Measurements from ENCODE around the gene TJP2.

DNA sequence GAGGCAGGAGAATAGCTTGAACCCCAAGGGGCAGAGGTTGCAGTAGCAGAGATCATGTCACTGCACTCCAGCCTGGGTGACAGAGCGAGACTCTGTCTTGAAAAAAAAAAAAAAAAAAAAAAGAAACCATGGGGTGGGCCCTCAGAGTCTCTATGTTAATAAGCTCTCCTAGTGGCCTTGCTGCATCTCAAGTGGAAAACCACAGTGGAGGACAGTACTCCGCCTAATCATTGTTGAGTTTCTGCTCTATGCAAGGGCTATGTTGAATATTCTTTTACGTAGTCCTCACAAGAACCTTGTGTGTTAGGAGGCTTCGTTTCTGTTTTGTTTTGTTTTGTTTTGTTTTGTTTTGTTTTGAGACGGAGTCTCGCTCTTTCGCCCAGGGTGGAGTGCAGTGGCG lies 48.9 kb downstream of the TJP2 start:
- TF ChIP-seq, protein P1, sequence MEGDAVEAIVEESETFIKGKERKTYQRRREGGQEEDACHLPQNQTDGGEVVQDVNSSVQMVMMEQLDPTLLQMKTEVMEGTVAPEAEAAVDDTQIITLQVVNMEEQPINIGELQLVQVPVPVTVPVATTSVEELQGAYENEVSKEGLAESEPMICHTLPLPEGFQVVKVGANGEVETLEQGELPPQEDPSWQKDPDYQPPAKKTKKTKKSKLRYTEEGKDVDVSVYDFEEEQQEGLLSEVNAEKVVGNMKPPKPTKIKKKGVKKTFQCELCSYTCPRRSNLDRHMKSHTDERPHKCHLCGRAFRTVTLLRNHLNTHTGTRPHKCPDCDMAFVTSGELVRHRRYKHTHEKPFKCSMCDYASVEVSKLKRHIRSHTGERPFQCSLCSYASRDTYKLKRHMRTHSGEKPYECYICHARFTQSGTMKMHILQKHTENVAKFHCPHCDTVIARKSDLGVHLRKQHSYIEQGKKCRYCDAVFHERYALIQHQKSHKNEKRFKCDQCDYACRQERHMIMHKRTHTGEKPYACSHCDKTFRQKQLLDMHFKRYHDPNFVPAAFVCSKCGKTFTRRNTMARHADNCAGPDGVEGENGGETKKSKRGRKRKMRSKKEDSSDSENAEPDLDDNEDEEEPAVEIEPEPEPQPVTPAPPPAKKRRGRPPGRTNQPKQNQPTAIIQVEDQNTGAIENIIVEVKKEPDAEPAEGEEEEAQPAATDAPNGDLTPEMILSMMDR (IDR thresholded peaks at IDR 0.05): no peak
- no peak for TF ChIP-seq POLR2A (IDR thresholded peaks at IDR 0.05)
